G401 (cell line): ENCODE results near the gene KDM4F. TPM values are rescaled to one million over a fixed set of nuclear protein-coding genes. Genes with fewer than 3 reads are reported as not detected.
"Not testable (repeated sequence)": the region's sequence is repeated elsewhere in the genome, so short reads cannot be mapped to it uniquely, and the experiment has no call there.

Experiments
- DNase-seq: peaks from one replicate; pipeline ENCODE4 v3.0.0-alpha.2; 2015; ENCODE audit warnings: low spot score
- in situ Hi-C: cut with HindIII; loops from 2 replicates; pipeline ENCODE4 v1.10.0; 2016; ENCODE audit warnings: low sequenced_read_pairs, mixed read lengths
- total RNA-seq: library from RNA; depleted of rRNA; stranded (reverse); fragments of >200 nt; shearing (Covaris generic); gene quantifications from 2 replicates; pipeline ENCODE4 v1.2.3, GENCODE V29; 2014; rRNA removed

The KDM4F gene
- 0.06 TPM in 1 of 2 replicates, not detected in the other for total RNA-seq

- in situ Hi-C loops: not testable (repeated sequence)
Measured at GRCh38 chr11:95049122-95049521, at the start of gene KDM4F. TSS of gene KDM4F (plus strand) at chr11:95049422.

GRCh38 chr11:95003716-95004115 lies 45.5 kb upstream of the KDM4F start:
- in situ Hi-C loops: no loop called here
- DNase-seq: no peak

More at GRCh38 chr11:95049122-95049521, at the start of gene KDM4F:
- DNase-seq: not testable (repeated sequence)

GRCh38 chr11:95005642-95006041 lies 43.6 kb upstream of the KDM4F start:
- no peak for DNase-seq
- in situ Hi-C loops: no loop called here

- in situ Hi-C loops: no loop called here
- no peak for DNase-seq
Measured at GRCh38 chr11:95011376-95011775, 37.8 kb upstream of the KDM4F start.

- in situ Hi-C loops: no loop called here
- DNase-seq: peak; percentile 82
Measured at GRCh38 chr11:95014184-95014821, 34.9 kb upstream of the KDM4F start.

GRCh38 chr11:95016139-95016538 lies 33.1 kb upstream of the KDM4F start:
- no peak for DNase-seq
- in situ Hi-C loops: no loop called here

- in situ Hi-C loops, DNase-seq: not testable (repeated sequence)
Measured at GRCh38 chr11:95021468-95021867, 27.8 kb upstream of the KDM4F start.

- no peak for DNase-seq
- in situ Hi-C loops: no loop called here
Measured at GRCh38 chr11:95024958-95025357, 24.3 kb upstream of the KDM4F start, which contains the start of gene KDM4E. TSS of gene KDM4E (plus strand) at chr11:95025258. CDS start at chr11:95025558, 300 bp downstream.

- in situ Hi-C loops, DNase-seq: not testable (repeated sequence)
Measured at GRCh38 chr11:95025594-95025993, 23.6 kb upstream of the KDM4F start.

GRCh38 chr11:95028357-95028756 lies 20.9 kb upstream of the KDM4F start:
- DNase-seq: no peak
- in situ Hi-C loops: no loop called here

- in situ Hi-C loops: no loop called here
- no peak for DNase-seq
Measured at GRCh38 chr11:95033051-95033450, 16.2 kb upstream of the KDM4F start.

GRCh38 chr11:95035316-95035715 lies 13.9 kb upstream of the KDM4F start:
- in situ Hi-C loops: no loop called here

GRCh38 chr11:95037356-95038035 lies 11.7 kb upstream of the KDM4F start:
- DNase-seq, in situ Hi-C loops: not testable (repeated sequence)

More at GRCh38 chr11:95035316-95035715, 13.9 kb upstream of the KDM4F start:
- DNase-seq: no peak

- no peak for DNase-seq
- in situ Hi-C loops: no loop called here
Measured at GRCh38 chr11:95042239-95042638, 7.0 kb upstream of the KDM4F start.

- in situ Hi-C loops: no loop called here
- no peak for DNase-seq
Measured at GRCh38 chr11:95042906-95043305, 6.3 kb upstream of the KDM4F start.

GRCh38 chr11:95044010-95044409 lies 5.2 kb upstream of the KDM4F start:
- DNase-seq: no peak
- in situ Hi-C loops: no loop called here

- DNase-seq: no peak
- in situ Hi-C loops: no loop called here
Measured at GRCh38 chr11:95045812-95046211, 3.4 kb upstream of the KDM4F start.

GRCh38 chr11:95050595-95051202 lies 1.5 kb downstream of the KDM4F start:
- in situ Hi-C loops: no loop called here
- DNase-seq: no peak

GRCh38 chr11:95054356-95054755 lies 5.1 kb downstream of the KDM4F start:
- DNase-seq: no peak
- in situ Hi-C loops: no loop called here

GRCh38 chr11:95055283-95055897 lies 6.2 kb downstream of the KDM4F start:
- in situ Hi-C loops: no loop called here
- no peak for DNase-seq
